ENCODE results near the gene FAM43A.
A peak's percentile ranks its signal among the peaks of the same experiment; 100 is the strongest.

The FAM43A gene

GRCh38 chr3:194713299-194714136 lies 27.8 kb downstream of the FAM43A start:
- no peak for DNase-seq

- no peak for DNase-seq
These were observed 28.4 kb downstream of the FAM43A start for GRCh38 chr3:194714137-194714455.

- no peak for DNase-seq
These were observed 28.9 kb downstream of the FAM43A start for GRCh38 chr3:194714564-194714963.

- DNase-seq = no peak
These were observed 29.5 kb downstream of the FAM43A start for GRCh38 chr3:194715022-194715800.

GRCh38 chr3:194718079-194718478 lies 32.4 kb downstream of the FAM43A start:
- no peak for DNase-seq

GRCh38 chr3:194720048-194720447 lies 34.4 kb downstream of the FAM43A start:
- DNase-seq = peak; percentile 17

GRCh38 chr3:194723846-194724618 lies 38.3 kb downstream of the FAM43A start:
- DNase-seq = no peak

- no peak for DNase-seq
These were observed 39.7 kb downstream of the FAM43A start for GRCh38 chr3:194725346-194725745.

GRCh38 chr3:194727435-194728128 lies 41.9 kb downstream of the FAM43A start:
- DNase-seq = no peak

GRCh38 chr3:194728986-194729385 lies 43.3 kb downstream of the FAM43A start:
- DNase-seq = no peak

GRCh38 chr3:194730365-194730764 lies 44.7 kb downstream of the FAM43A start:
- DNase-seq = no peak

GRCh38 chr3:194731506-194732073 lies 45.9 kb downstream of the FAM43A start:
- no peak for DNase-seq

- DNase-seq = no peak
These were observed 46.9 kb downstream of the FAM43A start for GRCh38 chr3:194732617-194733016.

- DNase-seq = no peak
These were observed 50.7 kb downstream of the FAM43A start for GRCh38 chr3:194736277-194736895.

GRCh38 chr3:194736896-194737600 lies 51.4 kb downstream of the FAM43A start:
- no peak for DNase-seq
